ENCODE measurements around the gene MTA3.

GRCh38 chr2:42755191-42755880, 186.9 kb downstream of the MTA3 start:
- TF ChIP-seq CTCF (IDR thresholded peaks at IDR 0.05) (no peak), EZH2 (IDR thresholded peaks at IDR 0.05; ENCODE audit: borderline replicate concordance, insufficient read depth, low read depth, low read length, poor library complexity, severe bottlenecking) (no peak)

All from B cell (primary cell).